Cardiac muscle cell (in vitro differentiated cells and primary cell): ENCODE data around the gene ABLIM1. TPM values are rescaled to one million over a fixed set of nuclear protein-coding genes. Genes with fewer than 3 reads are reported as not detected.

Source experiments
- DNase-seq, 2 donors: peaks; one replicate each; pipeline versions ENCODE4 v3.0.0 to v3.0.0-alpha.2; 2010 to 2017; ENCODE audit warnings: low read depth in 1 of 2, low spot score in 1 of 2
- H3K27ac ChIP-seq: fragments of 200-600 bp; sonication (generic); 2 replicates; pipeline ENCODE4 v1.5.1; 2016
- H3K27me3 ChIP-seq: fragments of 200-600 bp; sonication (generic); 2 replicates; pipeline ENCODE4 v1.6.0; 2016; ENCODE audit warnings: control low read depth
- H3K36me3 ChIP-seq: fragments of 200-600 bp; sonication (generic); 2 replicates; pipeline ENCODE4 v1.5.1; 2016; ENCODE audit warnings: control low read depth
- H3K4me1 ChIP-seq: fragments of 200-600 bp; sonication (generic); 2 replicates; pipeline ENCODE4 v1.8.1; 2017; ENCODE audit warnings: low read depth, mild to moderate bottlenecking, mixed run types
- H3K4me3 ChIP-seq: fragments of 200-600 bp; sonication (generic); 2 replicates; pipeline ENCODE4 v1.5.1; 2016; ENCODE audit warnings: mild to moderate bottlenecking
- H3K9me3 ChIP-seq: fragments of 200-600 bp; sonication (generic); 2 replicates; pipeline ENCODE4 v1.5.1; 2017; ENCODE audit warnings: low read depth, mild to moderate bottlenecking, control low read depth
- polyA plus RNA-seq: library from polyadenylated mRNA; unstranded; fragments of >200 nt; fragmentation: Nextera tagmentation; extraction: Ambion mirVana; gene quantifications from 2 replicates; pipeline ENCODE4 v1.2.1, GENCODE V29; 2016
- total RNA-seq: library from RNA; depleted of rRNA; stranded (reverse); fragments of >200 nt; gene quantifications from 2 replicates; pipeline ENCODE4 v1.2.3, GENCODE V29; 2016
- TF ChIP-seq, protein P1 (sequence below): IDR thresholded peaks from 2 replicates; pipeline ENCODE4 v1.5.1; 2012; ENCODE audit warnings: low read depth, mild to moderate bottlenecking, low read length

The ABLIM1 gene
- total and polyA plus RNA-seq, 2 experiments from 2014 or later: 105 to 148 TPM

DNA sequence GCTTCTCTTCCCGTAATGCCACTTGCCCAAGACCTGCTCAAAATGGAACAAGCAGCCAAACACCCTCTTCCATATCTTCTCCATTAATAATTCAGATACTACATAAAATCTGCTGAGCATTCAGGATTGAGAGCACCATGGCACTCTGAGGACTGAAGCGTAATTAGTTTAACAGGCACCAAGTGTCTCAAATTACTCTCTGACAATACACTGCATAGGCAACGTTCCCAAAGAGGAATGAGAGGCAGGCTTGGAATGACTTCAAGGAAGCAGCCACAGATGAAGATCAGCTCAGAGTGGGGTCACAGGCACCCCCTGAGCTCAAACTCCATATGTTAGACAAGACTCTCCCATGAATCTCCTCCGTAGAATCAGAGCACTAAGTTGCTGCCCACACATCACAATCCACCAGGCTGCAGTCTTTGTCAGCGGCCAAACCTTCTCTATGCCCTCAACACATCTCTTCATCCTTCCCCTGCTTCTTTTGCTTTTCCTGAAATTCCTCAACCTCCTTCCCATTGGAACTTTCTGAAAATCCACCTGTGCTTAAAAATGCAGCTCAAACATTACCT is 4.7 kb upstream of the ABLIM1 start:
- Histone ChIP-seq H3K36me3 (no peaks in the 10 kb centered on the region), H3K27me3 (no peaks in the 10 kb centered on the region), H3K9me3 (no peaks in the 10 kb centered on the region), H3K4me1 (peaks cover 33% of the 10 kb centered on the region), H3K4me3 (no peak overlapping the region), H3K27ac (peak overlapping the region; percentile 80)
- TF ChIP-seq, protein P1, sequence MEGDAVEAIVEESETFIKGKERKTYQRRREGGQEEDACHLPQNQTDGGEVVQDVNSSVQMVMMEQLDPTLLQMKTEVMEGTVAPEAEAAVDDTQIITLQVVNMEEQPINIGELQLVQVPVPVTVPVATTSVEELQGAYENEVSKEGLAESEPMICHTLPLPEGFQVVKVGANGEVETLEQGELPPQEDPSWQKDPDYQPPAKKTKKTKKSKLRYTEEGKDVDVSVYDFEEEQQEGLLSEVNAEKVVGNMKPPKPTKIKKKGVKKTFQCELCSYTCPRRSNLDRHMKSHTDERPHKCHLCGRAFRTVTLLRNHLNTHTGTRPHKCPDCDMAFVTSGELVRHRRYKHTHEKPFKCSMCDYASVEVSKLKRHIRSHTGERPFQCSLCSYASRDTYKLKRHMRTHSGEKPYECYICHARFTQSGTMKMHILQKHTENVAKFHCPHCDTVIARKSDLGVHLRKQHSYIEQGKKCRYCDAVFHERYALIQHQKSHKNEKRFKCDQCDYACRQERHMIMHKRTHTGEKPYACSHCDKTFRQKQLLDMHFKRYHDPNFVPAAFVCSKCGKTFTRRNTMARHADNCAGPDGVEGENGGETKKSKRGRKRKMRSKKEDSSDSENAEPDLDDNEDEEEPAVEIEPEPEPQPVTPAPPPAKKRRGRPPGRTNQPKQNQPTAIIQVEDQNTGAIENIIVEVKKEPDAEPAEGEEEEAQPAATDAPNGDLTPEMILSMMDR: no peak
- DNase-seq: no peak

DNA sequence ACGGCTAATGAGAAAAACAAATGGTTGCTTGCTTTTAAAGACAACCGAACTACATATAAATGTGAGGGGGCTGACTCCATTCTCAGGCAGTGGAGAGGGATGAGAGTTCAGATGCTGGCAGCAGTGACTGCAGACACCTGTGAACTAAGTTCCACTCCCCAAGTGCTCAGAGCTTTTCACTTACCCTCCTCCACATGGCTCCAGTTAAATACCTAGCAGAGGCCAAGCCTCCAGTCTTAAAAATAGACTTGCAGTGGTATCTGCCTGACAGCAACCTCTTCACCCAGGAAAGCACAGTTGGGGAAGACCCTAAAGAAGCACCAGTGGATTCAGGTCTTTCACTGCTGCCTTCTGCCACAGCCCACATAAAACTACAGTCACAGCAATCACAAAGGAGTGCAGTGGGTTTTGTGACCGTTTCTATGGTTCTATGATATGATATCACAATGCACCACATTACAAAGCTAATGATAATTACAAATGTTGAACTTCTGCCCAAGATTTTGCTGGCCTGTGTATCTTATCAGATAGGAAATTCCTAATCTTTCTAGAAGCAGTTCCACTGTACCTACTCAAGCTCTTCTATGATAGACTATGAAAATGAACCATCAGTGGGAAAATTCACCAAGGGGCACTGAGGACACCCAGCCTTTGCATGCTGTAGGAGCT is 3.3 kb upstream of the ABLIM1 start:
- Histone ChIP-seq H3K36me3 (no peaks in the 10 kb centered on the region), H3K4me3 (no peak overlapping the region), H3K27me3 (no peaks in the 10 kb centered on the region), H3K9me3 (no peaks in the 10 kb centered on the region), H3K27ac (no peak overlapping the region), H3K4me1 (peaks cover 33% of the 10 kb centered on the region)
- TF ChIP-seq, protein P1: no peak
- no peak for DNase-seq

DNA sequence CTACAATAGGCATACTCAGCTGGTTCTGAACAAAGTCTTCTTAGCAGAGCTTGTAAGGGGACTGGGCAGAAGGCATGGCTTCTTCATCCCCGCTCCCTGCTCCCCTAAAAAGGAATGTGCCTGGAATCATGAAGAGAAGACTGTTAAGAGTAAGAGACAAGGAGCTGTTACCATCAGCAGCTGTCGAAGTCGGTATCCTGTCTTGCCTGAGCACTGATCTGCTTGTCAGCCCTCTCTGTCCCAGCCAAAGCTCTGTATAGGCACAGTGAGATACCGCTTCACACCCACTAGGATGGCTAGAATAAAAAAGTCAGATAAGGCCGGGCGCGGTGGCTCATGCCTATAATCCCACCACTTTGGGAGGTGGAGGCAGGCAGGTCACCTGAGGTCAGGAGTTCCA is 2.4 kb downstream of the ABLIM1 start:
- TF ChIP-seq, protein P1: no peak
- Histone ChIP-seq H3K4me1 (peaks cover 15% of the 10 kb centered on the region), H3K27me3 (no peaks in the 10 kb centered on the region), H3K9me3 (no peaks in the 10 kb centered on the region), H3K27ac (peak overlapping the region; percentile 73), H3K36me3 (no peaks in the 10 kb centered on the region), H3K4me3 (no peak overlapping the region)
- no peak for DNase-seq

DNA sequence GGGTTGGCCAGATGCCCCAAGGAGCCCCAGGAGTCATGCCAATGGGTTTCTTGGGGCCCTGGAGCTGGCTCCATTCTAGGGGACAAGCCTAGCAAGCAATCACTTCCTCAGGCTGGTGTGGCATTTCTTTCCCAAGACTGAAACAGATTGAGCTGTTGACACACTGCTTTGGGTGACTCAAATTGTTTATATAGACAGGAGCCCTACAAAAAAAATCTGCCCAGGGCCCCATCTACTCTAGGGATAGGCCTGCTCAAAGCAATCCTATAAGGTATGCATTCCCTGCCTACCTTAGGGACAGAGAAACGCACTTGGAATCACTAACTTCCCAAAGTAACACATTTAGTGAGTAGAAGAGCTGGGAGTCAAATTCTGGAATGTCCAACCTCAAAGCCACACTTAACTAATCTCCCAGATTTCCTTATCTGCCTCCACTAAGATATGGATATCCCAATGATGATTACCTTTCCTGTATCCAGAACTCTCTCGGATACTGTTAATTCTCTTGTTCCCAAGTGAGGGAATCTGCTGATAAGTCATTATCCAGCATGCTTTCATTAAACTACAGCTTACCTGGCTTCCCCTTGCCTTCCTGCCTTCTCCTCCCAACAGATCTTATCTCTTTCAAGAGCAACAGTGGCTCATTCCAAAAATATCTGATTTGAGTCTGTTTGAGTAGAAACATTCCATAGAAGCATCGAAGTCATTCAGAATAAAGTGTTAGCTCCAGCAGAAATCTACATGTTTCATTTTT is 3.1 kb downstream of the ABLIM1 start:
- Histone ChIP-seq H3K27ac (peak overlapping the region; percentile 73), H3K4me1 (peaks cover 15% of the 10 kb centered on the region), H3K36me3 (no peaks in the 10 kb centered on the region), H3K27me3 (no peaks in the 10 kb centered on the region), H3K4me3 (no peak overlapping the region), H3K9me3 (no peaks in the 10 kb centered on the region)
- TF ChIP-seq, protein P1: no peak
- no peak for DNase-seq

DNA sequence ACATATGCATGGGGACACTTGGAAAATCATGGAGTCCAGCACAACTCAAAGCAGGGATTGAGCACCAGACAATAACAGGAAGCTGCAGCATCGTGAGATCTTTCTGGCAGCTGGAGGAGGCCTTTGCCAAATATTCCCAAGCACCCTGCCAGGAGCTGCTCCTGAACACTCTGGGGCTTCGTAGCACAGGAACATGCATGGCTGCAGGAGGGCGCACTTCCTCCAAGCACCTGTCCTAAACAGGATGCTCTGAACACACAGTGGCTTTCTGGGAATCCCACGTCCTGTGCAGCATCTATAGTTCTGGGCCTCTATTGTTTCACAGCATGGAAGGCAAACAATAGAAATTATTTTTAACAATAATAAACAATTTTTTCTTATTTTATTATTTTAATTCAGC is 4.1 kb downstream of the ABLIM1 start:
- H3K9me3 ChIP-seq: no peaks in the 10 kb centered on the region
- no peak overlapping the region for H3K27ac ChIP-seq
- H3K4me3 ChIP-seq: no peak overlapping the region
- no peaks in the 10 kb centered on the region for H3K36me3 ChIP-seq
- peak in 1 of 2 donors; percentile 15 for DNase-seq
- H3K27me3 ChIP-seq: no peaks in the 10 kb centered on the region
- peaks cover 15% of the 10 kb centered on the region for H3K4me1 ChIP-seq
- TF ChIP-seq, protein P1: no peak
